GM08714 (cell line): ENCODE data around the gene PITPNC1.
"Not testable (repeated sequence)": the region's sequence is repeated elsewhere in the genome, so short reads cannot be mapped to it uniquely, and the experiment has no call there.

Source experiments
- H3K4me3 ChIP-seq: fragments of 200-500 bp; sonication (Bioruptor generic); 2 replicates; pipeline ENCODE4 v1.5.1; 2014; ENCODE audit warnings: mild to moderate bottlenecking, low read length, inconsistent platforms
- ZNF274 ChIP-seq: IDR thresholded peaks from 2 replicates; pipeline ENCODE4 v1.6.1; 2012; ENCODE audit warnings: mild to moderate bottlenecking, low read depth, low read length

The PITPNC1 gene

DNA sequence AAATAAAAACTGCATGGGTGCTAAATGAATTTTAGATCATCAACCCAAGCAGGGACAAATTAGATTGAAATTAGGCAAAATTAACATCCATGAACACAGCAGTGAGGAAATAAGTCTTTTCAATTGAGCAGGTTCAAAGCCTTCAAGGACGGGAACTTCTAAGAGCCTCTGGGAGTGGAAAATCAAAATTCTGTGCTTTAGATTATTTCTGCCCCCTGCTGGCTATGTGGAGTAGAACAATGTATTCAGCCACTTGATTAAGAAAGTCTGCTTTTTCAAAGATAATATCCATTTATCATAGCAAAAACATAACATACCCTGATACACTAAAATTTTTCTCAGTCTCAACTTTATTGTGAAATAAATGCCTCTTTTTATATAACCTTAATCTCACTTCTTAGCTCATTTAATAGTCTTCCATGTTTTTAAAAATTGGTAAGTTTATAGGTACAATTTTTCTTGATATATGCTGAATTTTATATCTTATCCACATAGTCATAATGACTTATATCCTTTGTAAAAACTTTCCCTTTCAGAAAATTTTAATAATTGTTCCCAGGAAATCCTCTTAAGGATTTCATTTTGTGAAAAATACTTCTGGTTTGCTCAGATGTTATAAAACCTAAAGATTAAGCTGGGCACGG lies 312.6 kb downstream of the PITPNC1 start:
- no peak overlapping the region for H3K4me3 ChIP-seq
- TF ChIP-seq ZNF274 = no peak

DNA sequence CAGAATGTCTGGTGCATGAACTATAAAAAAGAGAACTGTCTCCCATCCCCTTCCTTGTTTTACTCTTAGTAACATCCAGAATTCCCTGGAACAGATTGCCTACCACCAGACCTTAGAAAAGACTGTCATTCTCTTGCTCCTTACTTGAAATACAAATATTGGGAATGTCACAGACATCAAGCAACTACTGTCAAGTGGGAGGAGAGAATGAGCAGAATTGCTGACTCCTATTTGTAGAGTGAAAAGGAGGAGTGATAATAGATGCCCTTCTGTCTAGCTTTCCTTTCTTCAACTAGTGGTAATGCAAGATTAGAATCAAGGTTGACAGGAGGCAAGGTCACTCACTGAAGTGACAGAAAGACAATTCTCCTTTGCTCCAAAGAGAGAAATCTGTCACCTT lies 316.7 kb downstream of the PITPNC1 start:
- H3K4me3 ChIP-seq = no peak overlapping the region
- TF ChIP-seq ZNF274 = no peak

DNA sequence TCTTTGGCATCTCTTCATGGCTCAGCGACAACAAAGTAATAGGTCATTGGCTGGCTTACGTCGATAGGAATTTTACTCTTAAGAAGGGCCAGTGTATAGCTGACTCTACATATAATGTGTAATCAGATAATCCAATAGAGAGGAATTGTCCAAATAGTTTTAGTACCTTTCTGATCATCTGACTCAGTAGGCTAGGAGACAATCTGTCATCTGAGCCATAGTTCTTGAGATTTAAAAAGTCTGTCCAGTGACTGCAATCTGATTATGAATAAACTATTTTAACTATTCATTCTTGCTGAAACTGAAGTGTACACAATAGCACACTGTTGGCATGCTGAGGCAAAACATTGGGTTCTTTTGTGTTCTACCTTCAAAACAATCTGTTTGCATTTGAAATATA lies 319.3 kb downstream of the PITPNC1 start:
- H3K4me3 ChIP-seq = no peak overlapping the region
- no peak for TF ChIP-seq ZNF274

DNA sequence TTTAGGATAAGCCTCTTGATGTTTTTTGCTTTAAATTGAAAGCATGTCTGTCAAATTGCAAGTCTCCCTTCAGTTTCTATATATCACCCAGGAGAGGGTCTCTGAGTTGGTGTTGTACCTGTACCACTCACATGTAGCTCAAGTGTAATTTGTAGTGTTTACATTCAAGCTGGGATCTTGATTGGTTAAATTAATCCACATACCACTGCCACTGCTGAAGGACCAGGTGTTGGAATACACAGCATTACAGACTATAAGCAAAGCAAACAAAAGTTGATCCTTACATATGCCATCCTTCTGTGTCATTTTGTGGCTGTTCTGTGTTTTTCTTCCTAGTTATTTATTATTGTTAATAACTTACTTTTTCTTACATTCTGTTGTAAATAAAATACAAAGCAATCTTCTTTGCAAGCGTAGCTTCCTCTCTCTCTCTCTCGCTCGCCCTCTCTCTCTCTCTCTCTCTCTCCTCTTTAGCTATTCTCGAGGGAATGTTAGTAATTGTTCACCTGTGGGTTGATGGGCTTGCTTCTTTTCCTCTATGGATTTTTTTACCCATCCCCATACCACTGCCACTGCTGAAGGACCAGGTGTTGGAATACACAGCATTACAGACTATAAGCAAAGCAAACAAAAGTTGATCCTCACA lies 319.9 kb downstream of the PITPNC1 start:
- no peak overlapping the region for H3K4me3 ChIP-seq

DNA sequence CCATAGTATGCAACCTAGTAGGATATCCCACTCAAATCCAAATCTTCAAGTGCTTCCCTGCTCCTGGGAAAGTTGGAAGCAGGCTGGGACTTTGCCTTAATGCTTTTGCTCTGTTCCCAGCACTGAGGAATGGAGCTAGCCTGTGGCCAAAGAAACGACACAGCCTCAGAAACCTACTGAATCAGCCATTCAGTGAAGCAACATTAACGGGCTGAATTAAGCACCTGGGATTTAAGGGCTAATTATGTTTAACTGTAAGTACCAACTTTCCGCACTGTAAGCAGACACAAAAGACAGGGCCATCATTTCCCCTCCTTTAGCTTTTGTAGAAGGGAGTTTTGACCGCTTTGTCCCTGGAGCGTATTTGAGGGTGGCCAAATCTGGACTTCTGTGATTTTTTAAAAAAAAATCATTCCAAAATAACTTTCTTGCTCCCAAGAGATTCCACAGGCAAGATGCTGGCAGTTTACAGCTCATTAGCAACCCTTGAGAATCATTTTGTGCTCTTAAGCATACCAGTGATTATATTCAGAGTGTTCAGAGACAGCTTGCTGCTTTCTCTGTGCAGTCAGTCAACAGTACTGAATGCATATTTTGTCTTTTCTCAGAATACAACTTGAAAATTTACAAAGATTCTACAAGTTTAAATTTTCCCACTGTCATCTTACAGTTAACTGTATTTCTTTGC lies 323.1 kb downstream of the PITPNC1 start:
- TF ChIP-seq ZNF274 = no peak
- no peak overlapping the region for H3K4me3 ChIP-seq

More for the DNA sequence above, 319.9 kb downstream of the PITPNC1 start:
- no peak for TF ChIP-seq ZNF274

DNA sequence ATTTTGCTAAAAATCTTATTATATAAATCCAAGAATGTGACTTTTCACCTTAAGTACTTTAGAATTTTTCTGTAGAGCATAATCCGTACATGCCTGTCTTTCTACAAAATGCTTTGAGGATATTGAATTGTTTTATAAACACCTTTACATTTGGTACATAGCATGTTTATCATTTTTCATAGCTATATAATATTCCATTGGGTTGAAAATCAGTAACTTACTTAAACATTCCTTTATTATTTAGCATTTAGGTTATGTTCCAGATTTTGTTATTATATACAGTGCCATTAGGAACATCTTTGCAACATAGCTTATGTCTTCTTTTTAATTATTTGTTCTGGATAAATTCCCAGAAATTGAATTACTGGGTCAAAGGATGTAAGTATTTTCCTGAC lies 323.6 kb downstream of the PITPNC1 start:
- H3K4me3 ChIP-seq = no peak overlapping the region
- no peak for TF ChIP-seq ZNF274

DNA sequence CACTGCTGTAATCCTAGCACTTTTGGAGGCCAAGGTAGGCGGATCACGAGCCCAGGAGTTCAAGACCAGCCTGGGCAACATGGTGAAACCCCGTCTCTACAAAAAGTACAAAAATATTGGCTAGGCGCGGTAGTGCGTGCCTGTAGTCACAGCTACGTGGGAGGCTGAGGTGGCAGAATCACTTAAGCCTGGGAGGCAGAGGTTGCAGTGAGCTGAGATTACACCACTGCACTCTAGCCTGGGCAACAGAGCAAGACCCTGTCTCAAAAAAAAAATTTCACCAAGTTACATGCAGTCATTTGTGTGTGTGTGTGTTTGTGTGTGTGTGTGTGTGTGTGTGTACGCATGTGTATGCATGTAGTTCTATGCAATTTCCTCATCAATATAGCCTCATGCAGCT lies 325.8 kb downstream of the PITPNC1 start:
- H3K4me3 ChIP-seq = not testable (repeated sequence)

DNA sequence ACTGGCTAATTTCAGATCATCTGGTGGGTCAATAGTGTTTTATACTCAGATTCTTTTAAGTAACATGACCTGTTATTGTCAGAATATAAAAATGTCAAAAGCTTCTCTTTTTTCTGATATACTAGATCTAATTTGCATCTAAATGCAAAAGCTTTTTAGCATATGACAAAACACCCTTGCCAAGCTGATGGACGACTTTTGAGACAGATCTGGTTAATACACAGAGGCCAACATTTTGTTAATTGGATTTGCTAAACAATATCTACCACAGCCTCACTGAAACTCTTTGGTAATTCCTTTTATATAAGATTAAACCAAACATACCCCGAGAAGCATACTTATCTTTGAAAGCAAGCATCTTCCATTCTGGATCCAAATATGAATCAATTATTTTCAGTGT lies 330.4 kb downstream of the PITPNC1 start:
- no peak overlapping the region for H3K4me3 ChIP-seq
- TF ChIP-seq ZNF274 = no peak

DNA sequence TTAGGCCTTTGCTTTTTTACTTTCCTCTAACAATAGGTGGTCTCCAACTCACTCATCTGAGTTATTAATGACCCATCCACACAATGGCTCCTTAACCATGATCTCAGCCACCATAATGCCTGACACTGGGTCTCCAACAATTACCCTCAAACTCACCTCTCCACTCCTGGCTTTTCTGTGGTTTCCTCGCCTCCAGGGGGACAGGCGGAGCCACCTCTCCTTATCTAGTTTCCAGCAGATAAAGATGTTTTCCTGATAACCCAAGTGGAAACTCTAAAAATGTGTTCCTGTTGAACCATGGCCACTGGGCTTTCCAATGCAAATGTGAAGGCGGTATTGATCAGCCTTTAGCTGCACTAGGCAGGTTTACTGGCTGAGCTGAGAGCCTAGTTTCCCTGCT lies 331.3 kb downstream of the PITPNC1 start:
- TF ChIP-seq ZNF274 = no peak
- H3K4me3 ChIP-seq = no peak overlapping the region

DNA sequence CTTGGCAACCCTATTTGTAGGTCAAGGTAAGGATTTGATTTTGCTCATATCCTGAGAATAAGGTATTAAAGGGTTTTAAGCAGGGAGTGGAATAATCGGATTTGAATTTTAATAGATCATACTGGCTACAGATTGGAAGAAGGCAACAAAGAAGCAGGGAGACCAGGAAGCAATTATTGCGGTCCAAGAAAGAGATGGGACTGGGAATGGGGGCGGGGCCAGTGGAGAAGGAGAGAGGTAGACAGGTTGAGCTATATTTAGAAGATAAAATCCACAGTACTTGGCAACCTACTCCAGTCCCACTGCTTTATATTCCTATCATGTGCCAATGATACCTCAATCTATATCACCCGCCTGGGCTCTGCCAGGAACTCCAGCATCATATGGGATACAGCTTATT lies 334.8 kb downstream of the PITPNC1 start:
- H3K4me3 ChIP-seq = no peak overlapping the region
- no peak for TF ChIP-seq ZNF274

DNA sequence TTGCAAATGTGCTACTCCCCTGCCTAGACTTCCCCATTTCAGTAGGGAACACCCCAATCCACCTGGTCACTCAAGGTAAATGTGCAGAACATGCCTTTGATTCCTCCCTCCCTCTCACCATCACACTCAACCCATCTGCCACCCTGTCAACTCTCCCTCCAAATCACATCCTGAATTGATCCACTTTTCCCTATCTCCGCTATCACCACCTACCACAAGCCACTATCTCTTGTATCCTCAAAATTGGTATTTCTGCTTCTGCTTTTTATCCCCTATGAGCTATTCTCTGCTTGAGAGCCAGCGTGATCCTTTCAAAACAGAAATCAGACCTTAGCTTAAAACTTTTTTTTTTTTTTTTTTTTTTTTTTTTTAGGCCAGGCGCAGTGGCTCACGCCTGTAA lies 335.3 kb downstream of the PITPNC1 start:
- no peak overlapping the region for H3K4me3 ChIP-seq
- TF ChIP-seq ZNF274 = no peak

DNA sequence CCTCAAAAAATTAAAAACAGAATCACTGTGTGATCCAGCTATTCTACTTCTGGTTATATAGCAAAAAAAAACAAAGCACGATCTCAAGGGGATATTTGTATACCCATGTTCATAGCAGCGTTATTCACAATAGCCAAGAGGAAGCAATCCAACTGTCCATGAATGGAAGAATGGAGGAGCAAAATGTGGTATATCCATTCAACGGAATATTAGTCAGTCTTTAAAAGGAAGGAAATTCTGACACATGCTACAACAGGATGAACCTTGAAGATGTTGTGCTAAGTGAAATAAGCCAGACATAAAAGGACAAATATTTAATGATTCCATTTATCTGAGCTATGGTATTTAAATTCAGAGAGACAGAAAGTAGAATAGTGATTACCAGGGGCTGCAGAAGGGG lies 336.1 kb downstream of the PITPNC1 start:
- no peak for TF ChIP-seq ZNF274
- H3K4me3 ChIP-seq = no peak overlapping the region

DNA sequence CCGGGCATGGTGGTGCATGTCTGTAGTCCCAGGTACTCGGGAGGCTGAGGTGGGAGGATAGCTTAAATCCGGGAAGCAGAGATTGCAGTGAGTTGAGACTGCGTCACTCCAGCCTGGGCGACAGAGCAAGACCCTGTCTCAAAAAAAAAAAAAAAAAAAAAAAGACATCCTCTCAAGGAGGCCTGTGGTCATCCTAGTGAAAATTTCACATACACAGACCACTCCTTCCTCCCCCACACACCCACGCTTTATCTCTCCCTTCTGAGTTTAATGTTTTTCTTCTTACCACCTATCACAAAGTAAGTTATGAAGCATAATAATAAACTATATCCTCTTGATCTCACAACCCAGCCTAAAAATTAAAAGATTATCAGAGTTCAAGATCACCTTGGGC lies 339.3 kb downstream of the PITPNC1 start:
- peak overlapping the region; percentile 97; the same call in 1 of the 2 replicates for H3K4me3 ChIP-seq

DNA sequence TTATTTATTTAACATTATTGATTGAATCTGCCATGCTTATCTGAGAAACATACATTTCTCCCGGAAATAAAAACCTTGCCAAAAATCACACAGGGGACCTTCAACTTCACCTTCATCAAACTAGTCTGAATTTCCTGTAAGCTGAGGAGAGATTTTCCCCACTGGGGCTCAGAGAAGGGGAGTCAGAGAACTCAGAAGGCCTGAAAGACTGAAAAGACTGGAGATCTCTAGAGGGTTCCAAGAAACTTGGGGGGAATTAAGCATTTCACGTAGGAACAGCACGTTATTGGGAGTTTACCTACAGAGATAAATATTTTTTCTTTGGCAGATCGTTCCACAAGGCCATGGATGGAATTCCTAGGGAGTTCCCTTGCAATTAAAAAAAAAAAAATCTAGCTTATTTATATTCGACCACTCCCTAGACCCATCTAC lies 340.1 kb downstream of the PITPNC1 start:
- TF ChIP-seq ZNF274 = no peak

More for the DNA sequence above, 339.3 kb downstream of the PITPNC1 start:
- TF ChIP-seq ZNF274 = no peak

More for the DNA sequence above, 340.1 kb downstream of the PITPNC1 start:
- peak overlapping the region; percentile 97 for H3K4me3 ChIP-seq
